ENCODE measurements around the gene CCNA2.

CCNA2 gene

DNA sequence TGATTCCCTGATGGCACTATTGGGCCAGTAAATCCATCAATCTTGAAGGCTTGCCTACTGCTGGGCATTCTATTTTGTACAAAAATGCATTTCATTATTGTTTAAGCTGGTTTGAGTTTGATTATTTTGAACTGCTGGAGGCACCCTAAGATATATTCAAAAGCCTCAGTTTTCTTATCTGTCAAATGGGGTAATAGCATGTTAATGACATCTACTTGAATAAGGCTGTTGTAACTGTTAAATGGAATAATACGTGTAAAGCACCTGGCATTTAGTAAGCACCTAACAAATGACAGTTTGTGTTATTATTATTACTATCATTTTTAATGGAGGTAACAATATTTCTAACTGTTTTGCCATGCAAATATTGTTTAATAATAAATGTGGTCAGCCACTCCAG, 51.8 kb downstream of the CCNA2 start:
- DNase-seq, result no peak

DNA sequence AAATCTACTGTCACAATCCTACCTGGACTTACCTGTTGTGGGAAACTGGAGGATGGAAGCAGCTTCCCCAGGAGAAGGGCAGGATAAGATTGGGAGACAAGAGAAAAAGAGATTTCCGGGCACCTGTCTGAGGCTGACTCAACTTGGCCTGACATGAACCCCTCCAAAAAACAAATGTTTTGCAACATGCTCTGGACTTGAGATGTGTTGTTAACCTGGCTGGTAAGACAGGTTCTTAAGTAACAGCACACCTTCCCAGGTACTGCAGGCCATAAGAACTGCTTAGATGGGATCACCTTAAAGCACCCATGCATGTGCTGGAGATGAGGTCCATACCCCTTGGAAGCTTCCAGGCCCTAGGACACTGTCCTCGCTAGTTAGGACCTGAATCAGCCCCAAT, 54.3 kb downstream of the CCNA2 start:
- no peak for DNase-seq

DNA sequence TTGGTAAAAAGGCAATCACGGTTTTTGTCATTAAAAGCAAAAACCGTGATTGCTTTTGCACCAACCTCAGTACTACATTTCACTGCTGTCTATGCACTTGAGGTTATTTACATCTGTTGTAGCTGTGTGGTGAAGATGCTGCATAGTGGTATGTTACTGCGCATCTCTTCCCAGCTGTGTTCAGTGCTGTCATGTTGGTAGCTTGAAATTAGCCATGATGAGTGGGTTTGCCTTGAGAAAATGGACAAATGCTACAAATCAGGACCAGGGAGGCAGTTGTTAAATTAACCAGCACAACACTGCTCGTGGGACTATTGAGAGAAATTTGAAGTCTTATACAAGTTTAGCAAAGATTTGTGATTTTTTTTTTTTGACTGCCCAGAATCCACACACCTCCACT, 56.5 kb downstream of the CCNA2 start:
- no peak for DNase-seq
